WTC11 (cell line): ENCODE data around the gene PLEKHA5.

Source experiments
- ATF2 ChIP-seq: sonication (generic); formaldehyde crosslinking; IDR thresholded peaks from 2 replicates; pipeline ENCODE4 v1.8.1; 2022; ENCODE audit warnings: low read depth, missing genetic modification reagents, borderline replicate concordance
- CREB1 ChIP-seq: sonication (generic); formaldehyde crosslinking; IDR thresholded peaks from 2 replicates; pipeline ENCODE4 v1.8.0; 2023; ENCODE audit warnings: mild to moderate bottlenecking, missing genetic modification reagents
- OVOL2 ChIP-seq: fragments of 250-450 bp; sonication (Bioruptor Pico); IDR thresholded peaks from 2 replicates; pipeline ENCODE4 v1.9.0; 2021; ENCODE audit warnings: mild to moderate bottlenecking, borderline replicate concordance
- ZNF423 ChIP-seq: fragments of 250-450 bp; sonication (Bioruptor Pico); IDR thresholded peaks from 2 replicates; pipeline ENCODE4 v2.1.2; 2022; ENCODE audit warnings: mild to moderate bottlenecking, moderate library complexity
- TF ChIP-seq, protein P1 (sequence below): fragments of 200-600 bp; IDR thresholded peaks from 2 replicates; pipeline ENCODE4 v1.8.0; 2022; ENCODE audit warnings: antibody characterized with exemption
- TF ChIP-seq, protein P2 (sequence below): sonication (generic); formaldehyde crosslinking; IDR thresholded peaks from 2 replicates; pipeline ENCODE4 v1.8.0; 2022; ENCODE audit warnings: mild to moderate bottlenecking, missing genetic modification reagents

DNA sequence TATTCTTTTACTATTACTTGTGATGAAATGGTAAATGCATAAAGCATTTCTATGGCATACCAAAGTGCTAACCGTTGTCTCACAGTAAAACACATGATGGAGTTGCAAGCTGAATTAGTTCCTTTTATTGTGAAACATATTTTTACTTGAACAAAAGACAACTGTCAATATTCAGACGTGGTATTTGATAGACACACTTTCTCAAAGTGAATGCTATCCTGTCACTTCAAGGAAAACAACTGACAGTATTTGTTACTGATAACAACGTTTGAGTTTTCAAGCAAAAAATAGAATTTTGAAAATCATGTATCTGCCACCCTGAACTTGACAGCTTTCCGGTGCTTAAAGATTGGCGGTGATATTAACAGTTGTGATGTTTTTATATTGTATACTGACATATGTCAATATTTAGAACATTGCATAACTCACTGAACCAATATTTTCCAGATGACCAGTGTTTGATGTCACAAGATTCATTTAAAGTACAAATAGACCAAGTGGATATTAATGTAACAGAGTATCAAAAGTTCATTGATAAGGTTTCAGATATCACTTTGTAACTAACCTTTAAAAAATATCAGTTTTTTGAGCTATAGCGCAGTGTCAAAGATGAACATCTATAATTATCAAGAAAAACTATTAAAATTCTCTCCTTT, 156.4 kb downstream of the PLEKHA5 start:
- TF ChIP-seq, protein P1, sequence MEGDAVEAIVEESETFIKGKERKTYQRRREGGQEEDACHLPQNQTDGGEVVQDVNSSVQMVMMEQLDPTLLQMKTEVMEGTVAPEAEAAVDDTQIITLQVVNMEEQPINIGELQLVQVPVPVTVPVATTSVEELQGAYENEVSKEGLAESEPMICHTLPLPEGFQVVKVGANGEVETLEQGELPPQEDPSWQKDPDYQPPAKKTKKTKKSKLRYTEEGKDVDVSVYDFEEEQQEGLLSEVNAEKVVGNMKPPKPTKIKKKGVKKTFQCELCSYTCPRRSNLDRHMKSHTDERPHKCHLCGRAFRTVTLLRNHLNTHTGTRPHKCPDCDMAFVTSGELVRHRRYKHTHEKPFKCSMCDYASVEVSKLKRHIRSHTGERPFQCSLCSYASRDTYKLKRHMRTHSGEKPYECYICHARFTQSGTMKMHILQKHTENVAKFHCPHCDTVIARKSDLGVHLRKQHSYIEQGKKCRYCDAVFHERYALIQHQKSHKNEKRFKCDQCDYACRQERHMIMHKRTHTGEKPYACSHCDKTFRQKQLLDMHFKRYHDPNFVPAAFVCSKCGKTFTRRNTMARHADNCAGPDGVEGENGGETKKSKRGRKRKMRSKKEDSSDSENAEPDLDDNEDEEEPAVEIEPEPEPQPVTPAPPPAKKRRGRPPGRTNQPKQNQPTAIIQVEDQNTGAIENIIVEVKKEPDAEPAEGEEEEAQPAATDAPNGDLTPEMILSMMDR: no peak
- TF ChIP-seq OVOL2 (CRISPR knock-in tag): no peak
- TF ChIP-seq ATF2 (CRISPR knock-in tag): no peak
- no peak for TF ChIP-seq ZNF423 (CRISPR knock-in tag)
- TF ChIP-seq, protein P2, sequence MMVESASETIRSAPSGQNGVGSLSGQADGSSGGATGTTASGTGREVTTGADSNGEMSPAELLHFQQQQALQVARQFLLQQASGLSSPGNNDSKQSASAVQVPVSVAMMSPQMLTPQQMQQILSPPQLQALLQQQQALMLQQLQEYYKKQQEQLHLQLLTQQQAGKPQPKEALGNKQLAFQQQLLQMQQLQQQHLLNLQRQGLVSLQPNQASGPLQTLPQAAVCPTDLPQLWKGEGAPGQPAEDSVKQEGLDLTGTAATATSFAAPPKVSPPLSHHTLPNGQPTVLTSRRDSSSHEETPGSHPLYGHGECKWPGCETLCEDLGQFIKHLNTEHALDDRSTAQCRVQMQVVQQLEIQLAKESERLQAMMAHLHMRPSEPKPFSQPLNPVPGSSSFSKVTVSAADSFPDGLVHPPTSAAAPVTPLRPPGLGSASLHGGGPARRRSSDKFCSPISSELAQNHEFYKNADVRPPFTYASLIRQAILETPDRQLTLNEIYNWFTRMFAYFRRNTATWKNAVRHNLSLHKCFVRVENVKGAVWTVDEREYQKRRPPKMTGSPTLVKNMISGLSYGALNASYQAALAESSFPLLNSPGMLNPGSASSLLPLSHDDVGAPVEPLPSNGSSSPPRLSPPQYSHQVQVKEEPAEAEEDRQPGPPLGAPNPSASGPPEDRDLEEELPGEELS: no peak
- no peak for TF ChIP-seq CREB1 (CRISPR knock-in tag)
